ENCODE results near the gene TCF3.

TCF3 gene

DNA sequence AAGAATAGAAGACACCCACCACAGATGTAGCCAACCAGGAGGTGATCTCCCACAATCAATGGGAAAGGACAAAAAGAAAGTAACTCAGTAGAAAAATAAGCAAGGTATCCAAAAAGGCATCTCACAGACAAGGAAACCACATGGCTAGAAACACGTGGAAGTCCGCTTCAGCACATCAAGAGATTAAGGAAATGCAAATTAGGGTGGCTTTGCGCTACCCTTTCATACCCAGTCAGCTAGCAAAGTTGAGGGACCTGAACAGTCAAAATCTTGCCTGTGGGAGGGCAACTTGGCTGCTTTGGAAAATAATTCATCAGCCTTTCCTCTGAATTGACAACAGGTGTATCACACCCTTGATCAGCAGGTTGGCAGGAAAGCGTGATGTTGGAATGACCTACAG, 35.5 kb downstream of the TCF3 start:
- DNase-seq: no peak

GRCh38 chr19:1616396-1616795, 36.0 kb downstream of the TCF3 start:
- in situ Hi-C loops (cut with MboI; ENCODE audit: low pct_unique_long_range_greater_than_20kb, low sequenced_read_pairs): no loop called here
- no peak for DNase-seq

More for the DNA sequence above, 35.5 kb downstream of the TCF3 start:
- in situ Hi-C loops (cut with MboI; ENCODE audit: low pct_unique_long_range_greater_than_20kb, low sequenced_read_pairs): no loop called here

DNA sequence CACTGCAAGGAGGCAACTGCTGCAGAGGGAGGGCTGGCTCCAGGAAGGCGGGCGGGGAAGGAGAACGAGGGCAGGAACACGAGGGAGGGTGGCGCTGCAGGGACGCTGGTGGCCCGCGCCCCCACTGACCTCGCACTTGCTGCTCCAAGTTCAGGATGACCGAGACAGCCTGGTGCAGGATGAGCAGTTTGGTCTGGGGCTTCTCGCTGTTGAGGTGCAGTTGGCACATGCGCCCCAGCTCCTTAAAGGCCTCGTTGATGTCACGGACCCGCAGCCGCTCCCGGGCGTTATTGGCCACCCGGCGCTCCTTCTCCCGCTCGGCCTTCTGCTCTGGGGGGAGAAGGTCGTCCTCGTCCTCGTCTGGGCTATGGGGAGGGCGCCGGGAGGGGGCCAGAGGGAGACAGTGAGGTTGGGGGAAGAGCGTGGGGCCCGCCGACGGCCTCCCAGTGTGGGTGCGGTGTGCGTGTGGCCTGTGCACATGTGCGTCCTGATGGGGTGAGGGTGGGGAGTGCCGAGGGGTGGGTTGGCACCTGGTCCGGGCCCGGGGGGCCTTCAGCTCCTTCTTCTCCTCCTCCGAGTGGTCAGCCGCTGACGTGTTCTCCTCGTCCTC, 37.2 kb downstream of the TCF3 start:
- in situ Hi-C loops (cut with MboI; ENCODE audit: low pct_unique_long_range_greater_than_20kb, low sequenced_read_pairs): no loop called here
- no peak for DNase-seq

- DNase-seq: no peak
- in situ Hi-C loops (cut with MboI; ENCODE audit: low pct_unique_long_range_greater_than_20kb, low sequenced_read_pairs): no loop called here
Measured at GRCh38 chr19:1613808-1614570, 38.4 kb downstream of the TCF3 start.

DNA sequence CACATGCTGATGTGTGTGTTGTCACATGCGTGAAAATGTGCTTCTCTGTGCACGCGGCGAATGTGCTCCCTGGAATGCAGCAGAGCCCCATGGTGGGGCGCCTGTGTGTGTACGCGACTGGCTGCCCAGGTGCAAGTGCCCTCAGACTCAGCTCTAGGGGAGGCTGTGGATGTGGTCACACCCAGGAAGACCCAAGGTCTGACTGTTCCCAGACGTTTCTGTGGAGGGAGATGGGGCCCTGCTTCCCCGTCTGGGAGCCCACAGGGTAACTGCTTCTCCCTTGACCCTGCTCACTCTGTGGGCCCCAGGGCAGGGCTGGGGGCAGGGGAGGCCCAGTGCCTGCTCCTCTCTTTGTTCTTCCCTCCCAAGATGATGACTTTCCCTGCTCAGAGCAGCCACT, 39.3 kb downstream of the TCF3 start:
- in situ Hi-C loops (cut with MboI; ENCODE audit: low pct_unique_long_range_greater_than_20kb, low sequenced_read_pairs): no loop called here
- DNase-seq: no peak

GRCh38 chr19:1612114-1613086, 40.0 kb downstream of the TCF3 start:
- DNase-seq: no peak
- in situ Hi-C loops (cut with MboI; ENCODE audit: low pct_unique_long_range_greater_than_20kb, low sequenced_read_pairs): no loop called here

DNA sequence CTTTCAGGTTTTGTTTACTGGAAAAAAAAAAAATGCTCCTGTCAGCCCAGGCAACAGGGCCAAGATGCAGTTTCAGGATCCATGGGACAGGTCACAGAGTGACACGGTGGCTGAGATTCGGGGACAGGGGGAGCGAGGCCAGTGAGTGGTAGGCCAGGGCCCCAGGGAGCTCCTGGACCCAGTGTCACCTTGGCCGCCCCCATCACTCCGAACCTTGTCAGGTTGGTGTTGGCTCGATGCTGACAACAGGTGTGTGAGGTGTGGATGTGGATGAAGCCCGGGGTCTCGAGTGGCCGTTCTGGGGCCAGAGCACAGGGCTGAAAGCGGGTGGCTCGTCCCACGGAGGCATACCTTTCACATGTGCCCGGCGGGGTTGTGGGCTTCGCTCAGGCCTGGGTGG, 41.1 kb downstream of the TCF3 start:
- no peak for DNase-seq

DNA sequence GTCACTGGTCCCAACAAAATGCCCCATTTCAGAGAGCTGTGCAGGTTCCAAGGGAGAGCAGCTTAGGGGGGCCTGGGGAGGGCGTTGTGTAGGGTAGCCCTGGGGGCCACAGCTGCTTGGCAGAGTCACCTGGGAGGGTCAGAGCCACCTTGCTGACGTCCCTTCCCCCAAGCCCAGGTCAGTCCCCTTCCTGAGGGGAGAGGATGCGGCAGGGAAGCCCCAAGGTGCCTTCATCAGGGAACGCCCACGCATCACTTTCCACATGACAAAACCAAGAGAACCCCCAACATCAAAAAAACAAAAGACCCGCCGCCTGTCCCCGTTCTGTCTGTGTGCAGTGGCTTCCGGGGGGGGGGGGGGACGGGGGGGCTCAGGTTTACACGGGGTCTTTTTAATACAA, 41.8 kb downstream of the TCF3 start:
- DNase-seq: no peak
- in situ Hi-C loops (cut with MboI; ENCODE audit: low pct_unique_long_range_greater_than_20kb, low sequenced_read_pairs): no loop called here

More for the DNA sequence above, 41.1 kb downstream of the TCF3 start:
- in situ Hi-C loops (cut with MboI; ENCODE audit: low pct_unique_long_range_greater_than_20kb, low sequenced_read_pairs): no loop called here

DNA sequence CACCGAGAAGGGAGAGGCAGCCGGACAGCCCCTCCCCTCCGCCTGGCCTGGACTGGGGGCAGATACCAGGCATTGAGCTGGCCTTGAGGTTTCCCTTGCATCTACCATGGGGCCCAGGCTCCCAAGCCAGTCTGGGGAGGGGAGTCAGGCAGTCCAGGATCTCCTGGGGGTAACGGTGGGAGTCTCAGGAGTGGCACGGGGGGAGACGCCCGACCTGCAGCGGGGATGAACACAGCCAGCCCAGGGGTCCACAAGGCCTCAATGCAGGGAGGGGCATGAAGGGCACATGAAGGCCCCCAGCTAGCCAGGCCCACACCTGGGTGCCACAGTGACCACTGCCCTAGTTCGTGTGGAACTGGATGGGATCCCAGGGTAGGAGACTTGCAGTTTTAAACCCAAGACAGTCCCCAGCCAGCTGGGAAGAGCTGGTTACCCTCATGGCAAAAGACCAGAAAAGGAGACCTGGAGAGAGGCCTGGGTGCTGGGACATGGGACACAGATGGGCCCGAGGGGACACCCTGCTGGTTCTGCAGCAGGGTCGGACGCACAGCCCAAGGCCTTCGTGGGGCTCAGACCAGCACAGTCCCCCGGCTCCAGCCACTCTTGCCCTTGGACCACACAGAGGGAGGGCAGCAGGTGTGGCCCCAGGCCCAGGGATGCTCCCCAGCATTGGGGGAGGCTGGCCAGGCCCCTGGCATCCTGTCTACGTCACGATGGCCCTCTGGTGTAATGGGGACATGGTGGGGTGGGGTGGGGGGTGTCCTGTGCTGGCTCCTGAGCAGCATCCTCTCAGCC, 42.5 kb downstream of the TCF3 start:
- in situ Hi-C loops (cut with MboI; ENCODE audit: low pct_unique_long_range_greater_than_20kb, low sequenced_read_pairs): no loop called here
- DNase-seq: no peak

DNA sequence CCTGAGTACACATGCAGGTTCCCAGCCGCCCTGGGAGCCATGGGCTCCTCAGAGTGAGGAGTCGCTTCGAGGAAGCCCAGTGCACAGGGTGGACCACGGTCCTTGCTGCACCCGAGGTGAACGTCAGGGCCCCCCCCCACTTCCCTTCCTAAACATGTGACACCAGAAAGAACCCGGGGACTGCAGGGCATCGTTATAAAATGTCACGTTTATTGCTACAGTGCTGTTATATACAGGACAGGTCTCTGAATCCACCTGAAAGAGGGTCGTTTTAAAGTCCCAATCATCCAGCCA, 43.4 kb downstream of the TCF3 start:
- DNase-seq: no peak

GRCh38 chr19:1608359-1609102, 43.9 kb downstream of the TCF3 start:
- in situ Hi-C loops (cut with MboI; ENCODE audit: low pct_unique_long_range_greater_than_20kb, low sequenced_read_pairs): no loop called here
- no peak for DNase-seq

More for the DNA sequence above, 43.4 kb downstream of the TCF3 start:
- in situ Hi-C loops (cut with MboI; ENCODE audit: low pct_unique_long_range_greater_than_20kb, low sequenced_read_pairs): no loop called here

- in situ Hi-C loops (cut with MboI; ENCODE audit: low pct_unique_long_range_greater_than_20kb, low sequenced_read_pairs): no loop called here
- DNase-seq: no peak
Measured at GRCh38 chr19:1606138-1606651, 46.2 kb downstream of the TCF3 start.

GRCh38 chr19:1605236-1606137, 46.9 kb downstream of the TCF3 start, which contains the start of gene UQCR11:
TSS of gene UQCR11 (minus strand) at chr19:1605462. CDS start at chr19:1605409, 53 bp downstream.
- peak; percentile 96 for DNase-seq
- in situ Hi-C loops (cut with MboI; ENCODE audit: low pct_unique_long_range_greater_than_20kb, low sequenced_read_pairs): no loop called here

- in situ Hi-C loops (cut with MboI; ENCODE audit: low pct_unique_long_range_greater_than_20kb, low sequenced_read_pairs): no loop called here
- no peak for DNase-seq
Measured at GRCh38 chr19:1602091-1602707, 50.2 kb downstream of the TCF3 start.

DNA sequence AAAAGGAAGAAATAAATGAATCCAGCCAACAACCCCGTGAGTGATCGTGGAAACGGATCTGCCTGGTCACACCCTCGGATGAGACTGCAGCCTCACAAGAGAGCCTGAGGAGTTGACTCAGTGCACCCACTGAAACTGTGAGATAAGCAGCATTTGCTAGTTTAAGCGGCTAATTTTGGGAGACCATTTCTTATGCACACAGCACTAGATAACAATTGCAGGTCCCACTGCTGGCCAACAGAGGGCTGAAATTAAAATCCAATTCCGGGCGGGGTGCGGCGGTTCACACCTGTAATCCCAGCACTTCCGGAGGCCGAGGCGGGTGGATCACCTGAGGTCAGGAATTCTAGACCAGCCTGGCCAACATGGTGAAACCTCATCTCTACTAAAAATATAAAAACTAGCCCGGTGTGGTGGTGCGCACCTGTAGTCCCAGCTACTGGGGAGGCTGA, 50.8 kb downstream of the TCF3 start:
- no peak for DNase-seq
- in situ Hi-C loops (cut with MboI; ENCODE audit: low pct_unique_long_range_greater_than_20kb, low sequenced_read_pairs): no loop called here

DNA sequence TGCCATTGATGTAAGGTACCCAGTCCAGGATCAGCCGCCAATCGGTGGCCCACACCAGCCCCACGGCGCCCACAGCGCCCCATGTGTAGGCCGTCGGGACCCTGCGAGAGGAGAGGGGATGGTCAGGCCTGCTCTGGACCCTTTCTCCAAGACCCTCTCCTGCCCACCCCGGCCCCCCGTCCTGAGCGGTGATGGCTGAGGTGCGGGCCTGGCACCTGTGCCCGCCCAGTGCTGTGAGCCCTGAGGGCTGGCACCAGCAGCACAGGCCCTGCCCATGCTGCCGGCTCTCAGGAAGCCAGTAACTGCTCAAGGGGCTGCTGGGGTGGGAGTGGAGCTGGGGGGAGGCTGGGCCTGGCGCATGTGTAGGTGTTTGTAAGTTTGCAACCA, 53.0 kb downstream of the TCF3 start:
- no peak for DNase-seq
- in situ Hi-C loops (cut with MboI; ENCODE audit: low pct_unique_long_range_greater_than_20kb, low sequenced_read_pairs): no loop called here
